Body of pancreas (tissue), 4 donors: ENCODE results near the gene WDFY4. TPM values are rescaled to one million over a fixed set of nuclear protein-coding genes. Genes with fewer than 3 reads are reported as not detected.

Experiments used
- ATAC-seq: fragments of 150-250 bp; one replicate; pipeline ENCODE4 v1.9.1; 2016
- DNase-seq, 4 donors: peaks; one replicate each; pipeline ENCODE4 v3.0.0-alpha.2; 2019
- H3K27ac ChIP-seq, 4 donors: fragments of 200-600 bp; sonication (generic); 1 replicate in 3 of 4; 2 replicates in 1 of 4; pipeline versions ENCODE4 v1.5.1 to v1.6.1; 2016 to 2019; ENCODE audit warnings: mild to moderate bottlenecking in 1 of 4, mixed read lengths in 1 of 4, moderate library complexity in 1 of 4
- H3K27me3 ChIP-seq, 2 donors: fragments of 200-600 bp; sonication (generic); one replicate each; pipeline ENCODE4 v1.6.0; 2016; ENCODE audit warnings: mild to moderate bottlenecking in 1 of 2
- H3K36me3 ChIP-seq, 2 donors: fragments of 200-600 bp; sonication (generic); replicated peaks in 1 of 2; 2 replicates each; pipeline ENCODE4 v1.5.1; 2016; ENCODE audit warnings: low read depth in 2 of 2; ENCODE audit not compliant: insufficient read depth in 1 of 2
- H3K4me1 ChIP-seq: fragments of 200-600 bp; sonication (generic); one replicate; pipeline ENCODE4 v1.6.0; 2016
- H3K4me3 ChIP-seq, 2 donors: fragments of 200-600 bp; sonication (generic); 1 replicate in 1 of 2; 2 replicates in 1 of 2; pipeline ENCODE4 v1.5.1; 2016 to 2019
- H3K9me3 ChIP-seq, 3 donors: fragments of 200-600 bp; sonication (generic); 1 replicate in 2 of 3; 2 replicates in 1 of 3; pipeline ENCODE4 v1.5.1; 2016
- POLR2A ChIP-seq, 3 donors: fragments of 450-650 bp; IDR thresholded peaks; one replicate each; pipeline ENCODE4 v1.6.1; 2016; ENCODE audit warnings: antibody characterized with exemption in 3 of 3, mild to moderate bottlenecking in 2 of 3
- WGBS, 2 donors: methylation state at CpG; one replicate each; pipeline ENCODE4 v1.1.5; 2017; 5-methylcytosine and 5-hydroxymethylcytosine counted together
- intact Hi-C: fragments of 100-400 bp; cut with DNase I; formaldehyde crosslinking; loops from one replicate; pipeline ENCODE4 v1.15.1; 2023
- total RNA-seq, 2 donors: library from RNA; depleted of rRNA; stranded (reverse); fragments of >200 nt; gene quantifications; one replicate each; pipeline ENCODE4 v1.1.0, GENCODE V29; 2016
- TF ChIP-seq, protein P1 (sequence below), 7 experiments: fragments of 450-650 bp in 4 of 7; fragments of 200-600 bp in 3 of 7; sonication (generic) in 3 of 7; IDR thresholded peaks; one replicate each; pipeline ENCODE4 v1.5.1; 2016 to 2019; ENCODE audit warnings: antibody characterized with exemption in 7 of 7

Gene WDFY4
- total RNA-seq, 2 donors from 2014 or later, result 0.66 to 2.3 TPM

DNA sequence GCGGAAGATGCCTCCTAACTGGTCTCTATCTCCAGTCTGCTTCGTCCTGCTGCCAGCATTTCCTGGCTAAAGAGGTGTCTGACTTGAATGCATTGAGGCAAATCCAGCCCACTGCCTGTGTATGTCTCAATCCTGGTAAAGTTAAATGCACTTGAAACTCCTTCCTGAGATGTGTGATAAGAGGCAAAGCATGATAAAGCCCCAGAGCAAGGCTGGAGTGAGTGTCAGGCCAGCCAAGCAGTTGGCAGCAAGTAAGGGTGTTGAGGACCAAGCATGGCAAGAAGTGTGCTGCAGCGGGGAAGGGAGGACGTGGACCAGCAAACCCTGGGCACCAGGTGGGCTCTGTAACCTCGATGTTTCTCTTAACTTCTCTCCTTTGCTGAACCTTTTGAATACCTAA, 225.9 kb downstream of the WDFY4 start:
- no peaks in the 10 kb centered on the region for H3K9me3 ChIP-seq
- no peaks in the 10 kb centered on the region for H3K4me1 ChIP-seq
- ATAC-seq, result no peak
- intact Hi-C loops, result no loop called here
- no peaks in the 10 kb centered on the region for H3K36me3 ChIP-seq
- no peak overlapping the region for H3K4me3 ChIP-seq
- DNase-seq, result no peak
- no peak overlapping the region for H3K27ac ChIP-seq
- no peaks in the 10 kb centered on the region for H3K27me3 ChIP-seq
- WGBS, 2 donors, result 56 to 73% methylated on average over 5 of the region's 5 CpGs
- TF ChIP-seq, protein P1, sequence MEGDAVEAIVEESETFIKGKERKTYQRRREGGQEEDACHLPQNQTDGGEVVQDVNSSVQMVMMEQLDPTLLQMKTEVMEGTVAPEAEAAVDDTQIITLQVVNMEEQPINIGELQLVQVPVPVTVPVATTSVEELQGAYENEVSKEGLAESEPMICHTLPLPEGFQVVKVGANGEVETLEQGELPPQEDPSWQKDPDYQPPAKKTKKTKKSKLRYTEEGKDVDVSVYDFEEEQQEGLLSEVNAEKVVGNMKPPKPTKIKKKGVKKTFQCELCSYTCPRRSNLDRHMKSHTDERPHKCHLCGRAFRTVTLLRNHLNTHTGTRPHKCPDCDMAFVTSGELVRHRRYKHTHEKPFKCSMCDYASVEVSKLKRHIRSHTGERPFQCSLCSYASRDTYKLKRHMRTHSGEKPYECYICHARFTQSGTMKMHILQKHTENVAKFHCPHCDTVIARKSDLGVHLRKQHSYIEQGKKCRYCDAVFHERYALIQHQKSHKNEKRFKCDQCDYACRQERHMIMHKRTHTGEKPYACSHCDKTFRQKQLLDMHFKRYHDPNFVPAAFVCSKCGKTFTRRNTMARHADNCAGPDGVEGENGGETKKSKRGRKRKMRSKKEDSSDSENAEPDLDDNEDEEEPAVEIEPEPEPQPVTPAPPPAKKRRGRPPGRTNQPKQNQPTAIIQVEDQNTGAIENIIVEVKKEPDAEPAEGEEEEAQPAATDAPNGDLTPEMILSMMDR (IDR thresholded peaks at IDR 0.05), result no peak
- no peak for TF ChIP-seq POLR2A (IDR thresholded peaks at IDR 0.05)

DNA sequence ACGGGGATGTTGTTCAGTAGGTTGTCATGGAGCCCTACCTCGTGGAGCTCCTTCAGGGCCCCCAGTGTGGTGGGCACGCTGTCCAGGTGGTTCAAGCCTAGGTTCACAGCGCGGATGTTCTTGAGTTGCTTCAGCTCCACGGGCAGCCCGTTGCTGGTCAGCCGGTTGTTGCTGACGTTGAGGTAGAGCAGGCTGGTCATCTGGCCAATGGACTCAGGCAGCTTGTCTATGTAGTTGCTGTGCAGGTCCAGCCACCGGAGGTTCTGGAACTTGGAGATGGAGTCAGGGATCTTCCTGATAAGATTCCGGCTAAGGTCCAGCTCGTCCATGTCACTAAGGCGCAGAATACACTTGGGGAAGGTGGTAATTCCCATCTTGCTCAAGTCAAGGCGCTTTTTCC, 229.0 kb downstream of the WDFY4 start:
- Histone ChIP-seq H3K9me3 (no peaks in the 10 kb centered on the region), H3K36me3 (no peaks in the 10 kb centered on the region), H3K27me3 (peaks cover 0 to 4% of the 10 kb centered on the region in 2 donors), H3K4me3 (no peak overlapping the region), H3K4me1 (no peaks in the 10 kb centered on the region), H3K27ac (no peak overlapping the region)
- ATAC-seq (no peak), DNase-seq (no peak)
- intact Hi-C loops, result no loop called here
- WGBS, 2 donors, result 72 to 94% methylated on average over 6 to 14 of the region's 14 CpGs
- TF ChIP-seq, protein P1 (IDR thresholded peaks at IDR 0.05), result no peak
- no peak for TF ChIP-seq POLR2A (IDR thresholded peaks at IDR 0.05)

DNA sequence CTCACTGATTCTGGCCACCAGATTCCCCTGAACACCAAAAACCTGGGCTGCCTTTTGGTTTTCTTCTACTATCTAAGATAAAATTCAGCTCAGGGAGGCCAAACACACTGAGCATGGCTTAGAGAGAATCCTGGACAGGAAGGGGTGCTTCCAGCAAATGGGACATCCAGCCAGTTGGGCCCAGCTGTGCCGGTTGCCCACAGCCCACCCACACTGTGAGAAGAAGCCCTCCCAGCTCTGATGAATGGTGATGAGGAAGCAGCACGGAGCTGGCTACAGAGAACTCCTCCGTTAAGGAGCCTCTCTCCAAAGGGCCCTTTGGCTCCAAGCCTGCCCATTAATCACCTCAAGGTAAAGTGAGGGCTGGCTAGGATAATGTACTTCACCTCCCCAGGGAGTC, 239.1 kb downstream of the WDFY4 start:
- no peak for TF ChIP-seq POLR2A (IDR thresholded peaks at IDR 0.05)
- TF ChIP-seq, protein P1 (IDR thresholded peaks at IDR 0.05), result no peak
- intact Hi-C loops, result no loop called here
- WGBS, 2 donors, result 16 to 49% methylated on average over 3 of the region's 3 CpGs
- no peaks in the 10 kb centered on the region for H3K9me3 ChIP-seq
- no peaks in the 10 kb centered on the region for H3K27me3 ChIP-seq
- H3K4me1 ChIP-seq, result no peaks in the 10 kb centered on the region
- no peaks in the 10 kb centered on the region for H3K36me3 ChIP-seq
- H3K4me3 ChIP-seq, result no peak overlapping the region
- DNase-seq (no peak), ATAC-seq (no peak)
- no peak overlapping the region for H3K27ac ChIP-seq

DNA sequence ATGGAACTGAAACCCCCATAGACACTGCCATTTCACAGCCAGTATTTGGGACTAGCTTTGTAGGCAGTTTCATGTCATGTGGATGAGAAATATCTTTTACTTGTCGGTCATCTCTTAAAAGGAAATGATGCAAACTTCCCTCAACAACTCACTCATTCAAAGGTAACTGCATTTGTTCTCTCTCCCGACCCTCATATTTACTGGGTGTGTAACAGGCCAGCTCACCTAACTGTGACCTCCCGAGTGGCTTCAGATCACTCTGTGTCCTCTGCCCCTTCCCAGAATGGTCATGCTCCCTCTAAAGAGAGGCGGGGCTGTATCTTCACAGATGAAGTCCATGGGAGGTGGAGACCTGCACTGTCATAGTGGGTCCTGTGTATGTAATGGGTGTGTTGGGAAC, 240.3 kb downstream of the WDFY4 start:
- TF ChIP-seq, protein P1 (IDR thresholded peaks at IDR 0.05), result no peak
- TF ChIP-seq POLR2A (IDR thresholded peaks at IDR 0.05), result no peak
- Histone ChIP-seq H3K4me3 (no peak overlapping the region), H3K36me3 (no peaks in the 10 kb centered on the region), H3K27ac (no peak overlapping the region), H3K9me3 (no peaks in the 10 kb centered on the region), H3K27me3 (no peaks in the 10 kb centered on the region), H3K4me1 (no peaks in the 10 kb centered on the region)
- intact Hi-C loops, result no loop called here
- DNase-seq, result no peak
- no peak for ATAC-seq
- WGBS, 2 donors, result 68 to 70% methylated on average over 4 of the region's 4 CpGs

DNA sequence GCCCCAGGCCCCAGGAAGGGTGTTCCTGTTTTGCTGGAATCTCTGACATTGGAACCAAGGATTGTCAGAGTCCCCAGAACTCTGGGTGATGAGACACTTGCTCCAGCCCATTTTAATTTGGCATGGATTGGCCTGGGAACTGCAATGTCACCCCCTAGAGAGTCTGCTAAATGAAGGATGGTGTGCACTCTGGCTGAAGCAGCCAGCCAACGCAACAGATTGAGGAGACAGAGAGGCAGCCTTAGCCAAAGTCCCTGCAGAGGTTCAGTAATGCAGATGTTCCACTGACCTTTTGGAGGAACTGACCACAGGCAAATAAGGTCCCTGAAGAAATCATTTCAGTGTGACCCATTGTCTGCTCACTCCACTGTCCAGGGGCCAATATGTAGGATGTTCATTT, 241.6 kb downstream of the WDFY4 start:
- Histone ChIP-seq H3K27me3 (no peaks in the 10 kb centered on the region), H3K4me1 (no peaks in the 10 kb centered on the region), H3K27ac (no peak overlapping the region), H3K36me3 (no peaks in the 10 kb centered on the region), H3K9me3 (no peaks in the 10 kb centered on the region), H3K4me3 (no peak overlapping the region)
- intact Hi-C loops, result no loop called here
- DNase-seq (no peak), ATAC-seq (no peak)
- WGBS, 2 donors, result 77 to 82% methylated on average over 1 of the region's 1 CpG
- TF ChIP-seq, protein P1 (IDR thresholded peaks at IDR 0.05), result no peak
- TF ChIP-seq POLR2A (IDR thresholded peaks at IDR 0.05), result no peak
